Jurkat, Clone E6-1 (cell line): ENCODE data around the gene NDUFS5.
"Not testable (repeated sequence)": the region's sequence is repeated elsewhere in the genome, so short reads cannot be mapped to it uniquely, and the experiment has no call there.

ENCODE experiments used
- DNase-seq: peaks from one replicate; pipeline ENCODE4 v3.0.0-alpha.2; 2011; ENCODE audit warnings: low read depth, low spot score
- H3K4me3 ChIP-seq: 2 replicates; pipeline ENCODE4 v1.5.1; 2011; ENCODE audit warnings: mild to moderate bottlenecking, low read length, control low read depth, moderate library complexity

The NDUFS5 gene

DNA sequence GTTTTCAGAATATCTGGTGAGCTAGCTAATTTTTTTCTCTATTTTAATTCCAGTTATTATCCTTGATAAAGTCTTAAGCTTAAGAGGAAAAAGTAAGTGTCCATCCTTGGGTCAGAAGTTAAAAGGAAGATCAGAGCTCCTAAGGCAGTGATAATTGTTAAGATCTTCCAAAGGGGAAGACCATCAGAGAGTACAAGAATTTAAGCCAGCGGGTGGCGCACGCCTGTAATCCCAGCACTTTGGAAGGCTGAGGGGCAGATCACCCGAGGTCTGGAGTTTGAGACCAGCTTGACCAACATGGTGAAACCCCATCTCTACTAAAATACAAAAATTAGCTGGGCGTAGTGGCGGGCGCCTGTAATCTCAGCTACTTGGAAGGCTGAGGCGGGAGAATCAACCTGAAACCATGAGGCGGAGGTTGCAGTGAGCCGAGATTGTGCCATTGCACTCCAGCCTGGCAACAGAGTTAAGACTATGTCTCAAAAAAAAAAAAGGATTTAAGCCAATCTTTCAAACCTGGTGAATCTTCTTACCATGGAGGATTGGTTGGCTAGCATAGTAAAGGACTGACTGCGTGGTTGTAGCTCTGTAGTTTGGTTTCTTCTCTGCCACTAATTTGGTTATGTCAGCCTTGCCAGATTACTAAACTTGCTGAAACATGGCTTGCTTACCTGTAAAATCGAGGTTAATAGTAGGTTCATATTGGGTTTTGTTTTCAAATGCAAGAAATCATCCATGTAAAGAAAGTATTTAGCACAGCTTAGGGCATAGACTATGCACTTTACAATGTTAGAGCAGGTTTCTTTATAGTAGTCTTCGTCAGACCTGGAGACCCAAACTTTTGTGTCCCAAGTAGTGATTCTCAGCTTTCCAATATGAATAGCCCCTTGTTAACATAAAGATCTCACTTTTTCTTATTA, 19.2 kb upstream of the NDUFS5 start:
- no peak for DNase-seq
- no peak overlapping the region for H3K4me3 ChIP-seq

DNA sequence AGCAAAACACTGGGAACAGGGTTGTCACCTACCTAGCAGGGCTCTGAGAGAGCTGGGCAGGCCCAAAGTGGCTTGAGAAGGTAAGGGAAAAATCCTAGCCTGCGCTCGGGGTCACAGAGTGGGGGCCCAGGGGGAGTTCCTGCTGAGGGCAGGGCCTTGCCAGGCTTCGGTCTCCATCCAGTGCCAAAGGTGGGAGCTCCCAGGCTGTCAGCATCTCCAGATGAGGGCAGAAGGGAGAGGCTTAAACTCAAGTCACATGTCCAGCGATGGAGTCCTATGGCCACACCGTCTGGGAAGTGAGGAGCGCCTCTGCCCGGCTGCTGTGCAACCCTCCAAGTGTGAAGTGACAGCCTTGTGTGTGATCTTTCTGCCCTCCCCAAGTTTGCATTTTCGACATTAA, 11.2 kb upstream of the NDUFS5 start:
- DNase-seq, H3K4me3 ChIP-seq: not testable (repeated sequence)

DNA sequence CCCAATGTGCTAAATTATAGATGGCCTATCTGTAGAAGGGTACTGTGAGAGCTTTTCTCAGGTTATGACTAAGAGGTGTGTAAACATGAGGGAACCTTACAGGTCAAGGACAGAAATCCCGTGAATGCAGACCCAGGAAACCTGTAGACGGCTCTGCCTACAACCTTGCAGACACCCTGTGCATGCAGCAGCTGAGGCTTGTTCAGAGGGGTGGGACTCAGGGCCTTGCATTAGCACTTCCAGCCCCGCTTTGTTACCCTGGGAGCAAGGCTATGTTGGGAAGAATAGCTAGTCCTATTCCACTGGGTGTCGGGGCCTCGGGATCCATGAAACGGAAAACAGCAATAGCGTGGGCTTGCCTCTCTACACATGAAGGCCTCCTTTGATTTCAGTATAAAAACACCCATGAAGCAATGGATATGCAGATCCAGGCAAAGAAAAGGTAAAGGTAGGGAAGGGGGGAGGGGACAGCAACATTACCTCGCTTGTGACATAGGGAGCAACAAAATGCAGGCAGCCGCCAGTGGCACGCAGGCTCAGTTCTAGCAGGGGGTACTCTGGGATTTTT, 9.5 kb upstream of the NDUFS5 start:
- DNase-seq: no peak
- no peak overlapping the region for H3K4me3 ChIP-seq

DNA sequence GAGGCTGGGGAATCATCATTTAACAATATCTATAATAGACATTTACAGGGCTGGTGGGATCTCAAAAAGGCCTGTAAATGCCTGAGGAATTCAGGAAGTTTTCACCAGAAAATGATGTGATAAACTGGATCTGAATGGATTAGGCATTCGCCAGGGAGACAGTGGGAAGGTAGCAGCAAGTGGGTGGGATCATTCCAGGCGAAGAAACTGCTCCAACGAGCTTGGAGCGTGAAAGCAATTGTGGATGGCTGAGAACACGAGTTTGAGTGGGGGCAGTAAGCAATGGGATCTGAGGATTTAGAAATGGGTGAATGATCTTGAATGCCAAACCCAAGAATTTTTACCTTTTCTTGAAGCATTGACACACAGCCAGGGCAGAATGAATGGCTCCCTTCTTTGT, 8.9 kb upstream of the NDUFS5 start:
- no peak overlapping the region for H3K4me3 ChIP-seq
- DNase-seq: no peak

DNA sequence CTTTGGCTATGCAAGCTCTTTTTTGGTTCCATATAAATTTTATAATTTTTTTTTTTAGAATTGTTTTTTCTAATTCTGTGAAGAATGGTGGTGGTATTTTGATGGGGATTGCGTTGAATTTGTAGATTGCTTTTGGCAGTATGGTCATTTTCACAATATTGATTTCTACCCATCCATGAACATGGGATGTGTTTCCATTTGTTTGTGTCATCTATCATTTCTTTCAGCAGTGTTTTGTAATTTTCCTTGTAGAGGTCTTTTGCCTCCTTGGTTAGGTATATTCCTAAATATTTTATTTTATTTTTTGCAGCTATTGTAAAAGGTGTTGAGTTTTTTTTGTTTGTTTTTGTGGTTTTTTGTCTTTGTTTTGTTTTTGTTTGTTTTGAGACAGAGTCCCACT, 5.7 kb upstream of the NDUFS5 start:
- not testable (repeated sequence) for H3K4me3 ChIP-seq, DNase-seq

DNA sequence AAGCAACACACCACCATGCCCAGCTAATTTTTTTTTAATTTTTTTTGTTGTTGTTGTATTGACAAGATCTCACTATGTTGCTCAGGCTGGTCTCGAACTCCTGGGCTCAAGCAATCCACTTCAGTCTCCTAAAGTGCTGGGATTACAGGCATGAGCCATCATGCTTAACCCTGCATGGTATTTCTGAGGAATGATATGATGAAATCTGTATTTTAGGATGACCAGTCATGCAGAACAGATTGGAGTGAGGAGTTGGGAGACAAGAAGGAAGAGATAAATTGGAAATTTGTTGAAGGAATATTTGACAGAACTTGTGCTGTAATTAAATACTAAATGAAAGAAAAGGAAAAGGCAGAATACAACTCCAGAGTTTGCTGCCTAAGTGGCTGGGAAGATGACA, 4.7 kb upstream of the NDUFS5 start:
- DNase-seq: no peak
- no peak overlapping the region for H3K4me3 ChIP-seq

DNA sequence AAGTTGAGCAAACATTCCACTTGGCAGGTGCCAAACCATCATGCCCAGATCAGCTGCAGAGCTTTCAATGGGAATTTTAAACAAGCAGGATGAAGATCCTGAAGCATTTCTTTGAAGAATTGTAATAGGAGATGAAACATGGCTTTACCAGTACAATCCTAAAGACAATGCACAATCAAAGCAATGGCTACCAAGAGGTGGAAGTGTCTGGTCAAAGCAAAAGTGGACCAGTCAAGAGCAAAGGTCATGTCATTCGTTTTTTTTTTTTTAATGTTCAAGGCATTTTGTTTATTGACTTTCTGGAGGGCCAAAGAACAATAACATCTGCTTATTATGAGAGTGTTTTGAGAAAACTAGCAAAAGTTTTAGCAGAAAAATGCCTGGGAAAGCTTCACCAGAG, 3.0 kb upstream of the NDUFS5 start:
- no peak overlapping the region for H3K4me3 ChIP-seq
- no peak for DNase-seq

DNA sequence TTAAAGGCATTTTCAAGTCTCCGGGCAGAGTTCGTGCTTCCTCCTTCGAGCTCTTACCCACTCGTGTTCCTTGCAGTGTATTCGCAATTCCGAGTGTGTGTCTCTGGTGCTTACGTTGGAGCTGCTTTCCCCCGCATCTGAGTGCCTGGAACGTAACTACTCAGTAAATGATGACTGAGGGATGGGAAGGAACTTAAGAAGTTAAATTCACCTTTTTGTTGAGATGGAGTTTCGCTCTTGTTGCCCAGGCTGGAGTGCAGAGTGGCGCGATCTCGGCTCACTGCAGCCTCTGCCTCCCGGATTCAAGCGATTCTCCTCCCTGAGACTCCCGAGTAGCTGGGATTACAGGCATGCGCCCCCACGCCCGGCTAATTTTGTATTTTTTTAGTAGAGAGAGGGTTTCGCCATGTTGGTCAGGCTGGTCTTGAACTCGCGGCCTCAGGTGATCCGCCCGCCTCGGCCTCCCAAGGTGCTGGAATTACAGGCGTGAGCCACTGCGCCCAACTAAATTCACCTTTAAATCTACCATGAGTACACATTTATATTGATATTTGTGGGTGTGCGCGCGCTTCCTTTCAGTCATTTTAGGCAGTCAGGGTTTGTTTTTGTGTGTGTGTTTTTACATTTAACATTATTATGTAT, 837 bp downstream of the NDUFS5 start:
- no peak for DNase-seq

DNA sequence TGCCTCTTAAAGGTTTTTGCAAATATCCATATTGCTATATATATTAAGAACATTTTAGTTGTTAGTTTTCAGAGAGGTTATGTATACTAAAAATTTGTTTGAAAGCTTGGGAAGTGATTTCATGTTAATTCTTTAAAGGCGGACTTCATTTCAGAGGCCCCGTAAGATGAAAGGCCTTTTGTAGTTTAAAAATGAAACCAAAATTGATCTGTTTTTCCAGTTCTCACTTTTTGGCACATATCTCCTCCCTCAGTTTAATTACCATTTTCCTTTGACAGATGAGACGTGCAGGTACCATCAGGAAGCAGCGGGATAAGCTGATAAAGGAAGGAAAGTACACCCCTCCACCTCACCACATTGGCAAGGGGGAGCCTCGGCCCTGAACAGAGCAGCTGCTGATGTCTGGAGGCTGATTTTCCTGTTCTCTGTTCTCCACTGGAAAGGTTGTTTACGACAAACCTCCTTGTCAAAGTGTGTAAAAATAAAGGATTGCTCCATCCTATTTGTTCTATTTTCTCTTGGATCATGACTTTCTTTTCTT, 8.0 kb downstream of the NDUFS5 start:
- H3K4me3 ChIP-seq: no peak overlapping the region
- peak; percentile 12 for DNase-seq

More for the DNA sequence above, 837 bp downstream of the NDUFS5 start:
- peak overlapping the region; percentile 99 for H3K4me3 ChIP-seq

DNA sequence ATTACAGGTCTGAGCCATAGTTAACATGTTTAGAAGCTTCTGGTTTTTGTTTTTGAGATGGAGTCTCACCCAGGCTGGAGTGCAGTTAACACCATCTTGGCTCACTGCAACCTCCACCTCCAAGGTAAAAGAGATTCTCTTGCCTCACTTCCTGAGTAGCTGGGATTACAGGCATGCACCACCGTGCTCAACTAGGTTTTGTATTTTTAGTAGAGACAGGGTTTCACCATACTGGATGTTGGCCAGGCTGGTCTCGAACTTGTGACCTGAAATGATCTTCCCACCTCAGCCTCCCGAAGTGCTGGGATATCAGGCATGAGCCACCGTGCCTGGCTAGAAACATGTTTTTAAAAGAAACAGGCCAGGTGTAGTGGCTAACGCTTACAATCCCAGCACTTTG, 10.5 kb downstream of the NDUFS5 start:
- DNase-seq: no peak
- H3K4me3 ChIP-seq: no peak overlapping the region

DNA sequence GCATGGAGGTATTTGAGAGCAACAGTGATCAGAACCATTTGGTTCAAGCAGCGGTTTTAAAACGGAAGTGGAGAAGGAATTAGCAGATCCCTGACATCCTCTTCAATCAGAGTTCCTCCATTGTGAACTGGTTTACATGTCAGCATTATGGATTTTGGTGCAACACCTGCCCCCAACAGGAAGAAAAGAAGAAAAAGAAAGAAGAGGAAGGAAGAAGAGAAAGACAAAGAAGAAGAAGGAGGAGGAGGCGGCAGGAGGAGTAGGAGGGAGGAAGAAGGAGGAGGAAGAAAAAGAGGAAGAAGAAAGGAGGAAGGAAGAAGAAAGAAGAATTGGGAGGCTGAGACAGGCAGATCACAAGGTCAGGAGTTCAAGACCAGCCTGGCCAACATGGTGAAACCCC, 17.4 kb downstream of the NDUFS5 start:
- DNase-seq: no peak

DNA sequence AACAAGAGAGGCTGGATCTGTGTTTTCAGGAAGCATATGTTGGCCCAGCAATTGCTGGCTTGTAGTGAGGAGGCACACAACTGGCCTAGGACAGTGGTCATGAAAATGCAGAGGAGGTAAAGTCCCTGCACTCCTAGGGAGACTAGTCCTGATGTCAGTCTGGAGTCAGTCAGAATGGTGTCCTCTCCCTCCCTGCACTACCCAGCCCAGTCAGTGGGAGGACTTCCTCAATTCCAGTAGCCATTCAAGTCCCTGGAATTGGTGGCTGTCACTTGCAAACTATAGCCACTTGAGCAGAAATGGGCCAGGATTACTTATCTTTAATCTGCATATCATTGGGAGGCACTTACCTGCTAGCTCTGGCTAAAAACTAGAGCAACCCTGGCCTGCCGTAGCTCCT, 18.6 kb downstream of the NDUFS5 start:
- H3K4me3 ChIP-seq: no peak overlapping the region
- no peak for DNase-seq

More for the DNA sequence above, 17.4 kb downstream of the NDUFS5 start:
- no peak overlapping the region for H3K4me3 ChIP-seq

DNA sequence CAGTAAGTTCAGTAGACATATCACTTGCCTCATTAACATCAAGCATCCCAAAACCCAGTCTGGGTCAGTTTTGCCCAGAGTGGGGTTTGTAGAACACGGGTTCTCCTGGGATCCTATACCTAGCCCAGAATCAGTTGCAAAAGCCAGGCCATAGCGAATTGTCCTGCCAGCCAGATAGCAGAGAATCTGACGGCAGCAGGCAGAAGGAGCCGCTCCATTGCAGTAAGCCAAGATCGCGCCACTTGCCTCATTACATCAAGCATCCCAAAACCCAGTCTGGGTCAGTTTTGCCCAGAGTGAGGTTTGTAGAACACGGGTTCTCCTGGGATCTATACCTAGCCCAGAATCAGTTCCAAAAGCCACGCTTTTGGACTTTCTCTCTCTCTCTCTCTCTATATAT, 19.1 kb downstream of the NDUFS5 start:
- DNase-seq: no peak
- no peak overlapping the region for H3K4me3 ChIP-seq

DNA sequence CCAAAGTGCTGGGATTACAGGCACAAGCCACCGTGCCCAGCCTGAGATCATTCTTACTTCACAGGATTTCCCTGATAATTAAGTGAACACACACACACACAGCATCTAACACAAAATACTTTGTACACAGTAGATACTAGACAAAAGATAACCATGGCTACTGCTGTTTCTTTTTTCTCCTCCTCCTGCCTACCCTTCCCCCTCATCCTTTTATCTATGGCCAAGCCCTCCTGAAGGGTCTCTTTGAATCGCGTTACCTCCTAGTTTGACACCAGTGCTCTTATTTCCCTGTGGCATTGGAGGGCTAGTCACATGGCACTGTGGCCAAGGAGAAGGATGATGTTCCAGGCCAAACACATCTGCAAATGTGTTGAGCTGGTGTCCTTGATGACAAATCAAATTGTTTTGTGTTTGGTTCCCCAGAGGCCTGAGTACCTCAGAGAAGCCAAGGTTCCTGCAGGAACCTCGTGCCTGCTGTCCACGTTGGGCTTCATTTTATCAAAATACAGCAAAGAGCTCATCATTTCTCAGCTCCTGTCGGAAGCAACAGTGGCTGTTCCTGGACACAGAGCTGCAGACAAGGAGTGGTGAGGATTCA, 20.6 kb downstream of the NDUFS5 start:
- no peak for DNase-seq
- no peak overlapping the region for H3K4me3 ChIP-seq

DNA sequence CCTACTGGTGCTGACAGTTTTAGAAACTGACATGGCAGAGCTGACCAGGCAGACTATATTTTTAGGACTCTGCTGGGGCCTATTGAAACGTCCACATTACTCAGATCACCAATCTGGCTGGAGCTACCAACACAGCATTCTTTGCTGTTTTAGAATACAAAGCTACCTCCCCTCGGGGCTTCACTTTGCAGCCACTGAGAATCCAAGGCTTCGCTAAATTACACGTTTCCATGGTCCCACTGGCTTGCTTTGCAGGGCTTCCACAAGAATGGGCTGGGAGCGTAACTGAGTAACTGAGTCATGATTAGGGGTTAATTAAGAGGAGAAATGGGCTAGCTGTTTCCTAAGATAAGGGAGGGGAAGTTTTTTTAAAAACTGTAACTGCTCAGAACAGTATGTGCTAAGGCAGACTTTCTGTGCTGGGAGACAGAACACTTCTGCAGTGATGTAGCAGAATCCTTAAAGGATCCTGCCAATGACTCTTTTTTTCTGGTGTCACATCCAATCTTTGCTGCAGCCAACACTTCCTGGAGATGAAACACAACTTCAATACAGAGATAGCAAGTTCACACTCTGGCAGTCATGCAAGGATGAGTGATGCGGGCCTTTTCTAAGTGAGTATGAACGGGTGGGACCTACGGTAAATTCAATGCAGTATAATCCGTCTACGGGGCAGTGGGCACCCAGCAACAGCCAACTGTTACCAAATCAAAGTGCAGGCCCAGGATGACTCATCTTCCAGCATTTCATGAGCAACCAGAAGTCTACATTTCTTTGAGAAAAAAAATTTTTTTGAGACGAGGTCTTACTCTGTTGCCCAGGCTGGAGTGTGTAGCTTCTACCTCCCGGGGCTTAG, 21.5 kb downstream of the NDUFS5 start:
- no peak for DNase-seq
- H3K4me3 ChIP-seq: no peak overlapping the region

DNA sequence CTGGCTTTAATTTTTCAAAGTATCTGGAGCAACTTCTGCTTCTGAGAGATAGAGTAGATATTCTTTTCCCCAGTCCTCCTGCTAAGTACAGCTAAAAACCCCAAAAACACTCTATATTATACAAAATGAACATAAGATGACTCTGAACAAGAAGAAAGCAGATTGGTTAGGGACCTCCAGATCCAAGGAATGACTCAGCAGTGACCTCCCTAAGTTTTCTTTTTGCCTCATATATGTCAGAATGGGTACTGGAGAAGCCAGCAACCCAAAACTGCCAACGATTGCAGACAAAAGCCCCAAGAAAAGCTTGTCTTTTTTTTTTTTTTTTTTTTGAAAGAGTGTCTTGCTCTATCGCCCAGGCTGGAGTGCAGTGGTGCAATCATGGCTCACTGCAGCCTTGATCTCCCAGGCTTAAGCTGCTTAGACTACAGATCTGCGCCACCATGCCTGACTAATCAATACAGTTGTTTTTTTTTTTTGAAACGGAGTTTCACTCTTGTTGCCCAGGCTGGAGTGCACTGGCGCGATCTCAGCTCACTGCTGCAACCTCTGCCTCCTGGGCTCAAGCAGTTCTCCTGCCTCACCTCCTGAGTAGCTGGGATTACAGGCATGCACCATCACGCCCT, 22.7 kb downstream of the NDUFS5 start:
- DNase-seq: no peak
- H3K4me3 ChIP-seq: no peak overlapping the region

DNA sequence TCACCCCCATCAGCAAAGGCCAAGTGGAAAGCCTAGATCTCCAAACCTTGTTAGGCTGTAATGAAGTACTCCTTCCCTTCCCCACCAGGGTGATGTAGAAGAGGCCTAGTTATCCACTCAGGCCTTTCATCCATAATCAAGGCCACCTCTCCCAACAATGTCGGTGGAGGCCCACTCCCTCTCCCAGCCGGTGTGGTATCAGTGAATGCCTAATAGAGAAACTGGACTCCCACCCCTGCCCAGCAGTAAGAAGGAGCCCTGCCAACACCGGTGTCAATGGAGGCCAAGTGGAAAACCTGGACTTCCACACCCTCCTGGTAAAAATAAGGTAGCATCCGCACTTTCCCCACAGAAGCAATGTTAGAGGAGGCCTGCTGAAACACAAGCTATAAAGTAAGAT, 23.9 kb downstream of the NDUFS5 start:
- no peak overlapping the region for H3K4me3 ChIP-seq
- DNase-seq: no peak

DNA sequence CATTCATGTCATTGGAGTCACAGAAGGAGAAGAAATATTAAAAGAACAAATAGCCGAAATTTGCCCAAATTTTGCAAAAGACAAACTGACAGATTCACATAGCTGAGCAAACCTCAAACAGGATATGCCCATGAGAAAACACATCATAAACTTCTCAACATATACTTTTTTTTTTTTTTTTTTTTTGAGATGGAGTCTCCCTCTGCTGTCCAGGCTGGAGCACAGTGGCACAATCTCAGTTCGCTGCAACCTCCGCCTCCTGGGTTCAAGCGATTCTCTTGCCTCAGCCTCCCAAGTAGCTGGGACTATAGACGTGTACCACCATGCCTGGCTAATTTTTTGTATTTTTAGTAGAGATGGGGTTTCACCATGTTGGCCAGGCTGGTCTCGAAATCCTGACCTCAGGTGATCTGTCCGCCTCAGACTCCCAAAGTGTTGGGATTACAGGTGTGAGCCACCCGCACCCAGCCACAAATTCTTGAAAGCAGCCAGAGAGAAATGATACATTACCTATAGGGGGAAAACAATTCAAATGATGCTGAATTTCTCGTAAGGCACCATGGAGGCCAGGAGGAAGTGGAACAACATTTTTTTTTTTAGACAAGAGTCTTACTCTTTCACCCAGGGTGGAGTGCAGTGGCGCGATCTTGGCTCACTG, 25.2 kb downstream of the NDUFS5 start:
- not testable (repeated sequence) for H3K4me3 ChIP-seq, DNase-seq
